ENCODE measurements around the gene KRTAP1-5.

DNA sequence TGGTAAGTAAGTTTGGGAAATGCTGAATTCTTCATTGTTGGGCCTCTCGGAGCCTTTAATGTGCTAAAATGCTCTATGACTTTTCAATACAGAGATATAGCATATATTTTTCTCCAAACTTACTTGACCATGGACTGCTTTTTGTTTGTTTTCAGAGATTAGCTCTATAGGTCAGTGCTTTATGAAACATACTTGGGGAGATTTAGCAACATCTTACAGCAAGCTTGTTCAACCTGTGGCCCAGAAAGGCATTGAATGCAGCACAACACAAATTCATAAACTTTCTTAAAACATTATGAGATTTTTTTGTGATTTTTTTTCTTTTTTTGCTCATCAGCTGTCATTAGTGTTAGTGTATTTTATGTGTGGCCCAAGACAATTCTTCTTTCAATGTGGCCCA is 17.1 kb downstream of the KRTAP1-5 start:
- TF ChIP-seq, protein P1, sequence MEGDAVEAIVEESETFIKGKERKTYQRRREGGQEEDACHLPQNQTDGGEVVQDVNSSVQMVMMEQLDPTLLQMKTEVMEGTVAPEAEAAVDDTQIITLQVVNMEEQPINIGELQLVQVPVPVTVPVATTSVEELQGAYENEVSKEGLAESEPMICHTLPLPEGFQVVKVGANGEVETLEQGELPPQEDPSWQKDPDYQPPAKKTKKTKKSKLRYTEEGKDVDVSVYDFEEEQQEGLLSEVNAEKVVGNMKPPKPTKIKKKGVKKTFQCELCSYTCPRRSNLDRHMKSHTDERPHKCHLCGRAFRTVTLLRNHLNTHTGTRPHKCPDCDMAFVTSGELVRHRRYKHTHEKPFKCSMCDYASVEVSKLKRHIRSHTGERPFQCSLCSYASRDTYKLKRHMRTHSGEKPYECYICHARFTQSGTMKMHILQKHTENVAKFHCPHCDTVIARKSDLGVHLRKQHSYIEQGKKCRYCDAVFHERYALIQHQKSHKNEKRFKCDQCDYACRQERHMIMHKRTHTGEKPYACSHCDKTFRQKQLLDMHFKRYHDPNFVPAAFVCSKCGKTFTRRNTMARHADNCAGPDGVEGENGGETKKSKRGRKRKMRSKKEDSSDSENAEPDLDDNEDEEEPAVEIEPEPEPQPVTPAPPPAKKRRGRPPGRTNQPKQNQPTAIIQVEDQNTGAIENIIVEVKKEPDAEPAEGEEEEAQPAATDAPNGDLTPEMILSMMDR (conservative IDR thresholded peaks at IDR 0.05): no peak
- TF ChIP-seq EZH2 (IDR thresholded peaks at IDR 0.05; ENCODE audit: low read depth): no peak

Data from PC-9 (cell line).